Measurements from ENCODE around the gene ADAD2.
A peak's percentile ranks its signal among the peaks of the same experiment; 100 is the strongest.

Gene ADAD2

DNA sequence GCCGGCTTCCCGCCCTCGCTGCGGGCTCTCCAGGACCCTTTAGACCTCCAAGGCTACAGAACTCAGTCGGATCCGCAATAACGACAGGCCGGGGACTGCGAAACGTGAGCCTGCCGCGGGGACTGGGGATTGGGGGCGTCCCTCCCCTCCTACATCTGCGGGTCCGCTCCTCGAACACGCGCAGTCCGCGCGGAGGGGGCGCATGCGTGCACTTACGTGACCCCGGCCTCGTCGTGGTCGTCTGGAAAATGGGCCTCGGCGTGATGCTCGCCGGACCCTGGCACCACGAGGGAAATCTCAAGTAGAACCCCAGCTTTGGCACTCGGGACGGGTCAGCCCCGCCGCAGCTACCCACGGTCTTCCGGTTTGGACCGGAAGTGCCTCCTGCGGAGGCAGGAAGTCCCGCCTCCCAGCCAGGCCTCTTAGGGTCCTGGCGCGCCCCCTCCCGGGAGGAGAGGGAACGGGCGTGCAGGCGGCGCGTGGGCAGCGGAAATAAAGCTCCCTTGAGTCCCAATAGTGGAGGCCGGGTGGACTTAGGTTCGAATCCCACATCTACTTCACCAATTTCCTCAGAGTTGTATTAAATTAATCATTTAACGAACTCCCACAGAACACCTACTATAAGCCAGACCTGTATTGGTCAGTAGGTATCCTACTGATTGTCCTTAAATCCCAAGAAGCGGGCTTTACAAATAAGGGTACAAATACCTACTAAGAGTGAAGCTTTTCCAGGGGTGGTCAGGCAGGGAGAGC lies 4.1 kb upstream of the ADAD2 start, which contains the start of gene TAF1C:
TAF1C (minus strand) TSS at position 373 of the 753 bp plus-strand sequence. CDS start 2,069 bp downstream, outside the sequence.
- DNase-seq (ENCODE audit: insufficient read length, low spot score) (peak; percentile 67), FAIRE-seq (no peak)
- TF ChIP-seq, protein P1, sequence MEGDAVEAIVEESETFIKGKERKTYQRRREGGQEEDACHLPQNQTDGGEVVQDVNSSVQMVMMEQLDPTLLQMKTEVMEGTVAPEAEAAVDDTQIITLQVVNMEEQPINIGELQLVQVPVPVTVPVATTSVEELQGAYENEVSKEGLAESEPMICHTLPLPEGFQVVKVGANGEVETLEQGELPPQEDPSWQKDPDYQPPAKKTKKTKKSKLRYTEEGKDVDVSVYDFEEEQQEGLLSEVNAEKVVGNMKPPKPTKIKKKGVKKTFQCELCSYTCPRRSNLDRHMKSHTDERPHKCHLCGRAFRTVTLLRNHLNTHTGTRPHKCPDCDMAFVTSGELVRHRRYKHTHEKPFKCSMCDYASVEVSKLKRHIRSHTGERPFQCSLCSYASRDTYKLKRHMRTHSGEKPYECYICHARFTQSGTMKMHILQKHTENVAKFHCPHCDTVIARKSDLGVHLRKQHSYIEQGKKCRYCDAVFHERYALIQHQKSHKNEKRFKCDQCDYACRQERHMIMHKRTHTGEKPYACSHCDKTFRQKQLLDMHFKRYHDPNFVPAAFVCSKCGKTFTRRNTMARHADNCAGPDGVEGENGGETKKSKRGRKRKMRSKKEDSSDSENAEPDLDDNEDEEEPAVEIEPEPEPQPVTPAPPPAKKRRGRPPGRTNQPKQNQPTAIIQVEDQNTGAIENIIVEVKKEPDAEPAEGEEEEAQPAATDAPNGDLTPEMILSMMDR (IDR thresholded peaks at IDR 0.05; ENCODE audit: insufficient read depth, missing control alignments) = peak; percentile 86

DNA sequence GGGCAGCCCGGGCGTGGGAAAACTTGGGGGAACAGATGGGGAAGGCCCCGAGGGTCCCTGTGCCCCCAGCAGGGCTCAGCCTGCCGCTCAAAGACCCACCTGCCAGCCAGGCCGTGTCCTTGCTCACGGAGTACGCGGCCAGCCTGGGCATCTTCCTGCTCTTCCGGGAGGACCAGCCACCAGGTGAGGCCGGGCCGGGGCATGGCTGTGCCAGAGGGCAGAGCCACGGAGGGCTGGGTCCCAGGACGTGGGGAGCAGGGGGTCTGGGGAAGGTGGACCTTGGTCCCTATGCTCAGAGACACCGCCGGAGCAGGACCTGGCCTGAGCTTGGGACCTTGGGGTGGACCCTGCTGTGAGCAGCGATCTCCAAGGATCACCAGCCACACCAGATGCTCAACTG lies 509 bp downstream of the ADAD2 start:
- TF ChIP-seq, protein P1 (IDR thresholded peaks at IDR 0.05; ENCODE audit: insufficient read depth, missing control alignments) = no peak
- DNase-seq (ENCODE audit: insufficient read length, low spot score) = no peak
- no peak for FAIRE-seq

DNA sequence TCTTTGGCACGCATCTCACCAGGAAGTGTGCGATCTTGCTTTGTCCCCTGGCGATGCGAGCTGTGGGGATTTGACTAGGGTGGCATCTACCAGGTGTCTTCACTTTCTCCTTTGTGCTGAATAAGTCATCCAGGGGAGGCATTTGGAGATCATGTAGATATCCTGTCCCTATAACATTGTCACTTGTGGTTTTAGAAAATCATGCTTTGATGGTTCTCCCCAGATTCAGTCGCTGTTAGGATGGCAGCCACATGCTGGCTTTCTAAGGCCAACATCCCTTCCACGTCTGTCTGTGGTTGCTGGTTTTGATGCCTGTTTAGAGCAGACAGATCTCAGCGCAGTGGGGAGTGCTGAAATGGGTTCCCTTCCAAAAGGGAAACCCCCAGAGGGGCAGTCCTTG lies 2.5 kb downstream of the ADAD2 start:
- no peak for FAIRE-seq
- no peak for DNase-seq (ENCODE audit: insufficient read length, low spot score)
- TF ChIP-seq, protein P1 (IDR thresholded peaks at IDR 0.05; ENCODE audit: insufficient read depth, missing control alignments) = no peak

DNA sequence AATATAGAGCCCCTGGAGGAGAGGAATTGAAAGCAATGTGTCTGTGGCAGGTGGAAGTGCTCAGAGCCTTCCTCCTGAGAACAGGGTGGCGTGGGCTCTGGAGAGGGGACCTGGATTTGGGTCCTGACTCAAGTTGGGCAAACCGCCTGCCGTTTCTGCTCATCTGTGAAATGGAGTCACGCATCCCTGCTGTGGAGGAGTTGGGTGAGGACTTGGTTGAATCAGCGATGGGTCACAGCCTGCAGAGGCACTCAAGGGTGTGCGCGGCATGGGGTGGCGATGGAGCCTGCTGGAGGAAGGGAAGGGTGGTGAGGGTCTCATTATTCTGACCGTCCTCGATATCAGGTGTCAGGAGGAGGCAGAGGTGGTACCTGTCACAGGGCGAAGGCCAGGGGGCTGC lies 3.1 kb downstream of the ADAD2 start:
- FAIRE-seq (no peak), DNase-seq (ENCODE audit: insufficient read length, low spot score) (no peak)
- TF ChIP-seq, protein P1 (IDR thresholded peaks at IDR 0.05; ENCODE audit: insufficient read depth, missing control alignments) = no peak

DNA sequence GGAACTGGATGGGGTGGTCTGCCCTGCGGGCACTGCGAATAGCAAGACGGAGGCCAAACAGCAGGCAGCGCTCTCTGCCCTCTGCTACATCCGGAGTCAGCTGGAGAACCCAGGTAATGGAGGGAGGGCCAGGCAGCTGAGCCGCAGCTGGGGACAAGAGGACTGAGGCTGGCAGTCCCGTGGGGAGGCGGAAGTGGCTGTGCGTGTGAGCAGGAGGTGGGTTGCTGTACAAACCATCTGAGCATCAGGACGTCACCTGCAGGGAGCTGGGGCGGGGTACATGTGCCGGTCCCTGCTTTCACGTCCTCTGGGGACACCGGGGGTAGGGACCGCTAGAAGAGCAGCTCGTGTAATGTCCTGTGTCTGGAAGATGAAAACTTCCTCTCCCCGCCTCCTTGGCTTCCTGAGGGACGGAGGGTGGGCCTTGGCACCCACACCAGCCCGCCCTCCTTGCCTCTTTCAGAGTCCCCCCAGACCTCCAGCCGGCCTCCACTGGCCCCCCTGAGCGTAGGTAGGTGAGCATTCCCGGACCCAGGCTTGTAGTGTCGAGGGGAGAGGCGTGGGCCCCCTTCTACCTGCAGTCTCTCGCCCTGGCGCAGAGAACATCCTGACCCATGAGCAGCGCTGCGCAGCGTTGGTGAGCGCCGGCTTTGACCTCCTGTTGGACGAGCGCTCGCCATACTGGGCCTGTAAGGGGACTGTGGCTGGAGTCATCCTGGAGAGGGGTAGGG lies 3.7 kb downstream of the ADAD2 start:
- FAIRE-seq (no peak), DNase-seq (ENCODE audit: insufficient read length, low spot score) (no peak)
- TF ChIP-seq, protein P1 (IDR thresholded peaks at IDR 0.05; ENCODE audit: insufficient read depth, missing control alignments) = no peak

DNA sequence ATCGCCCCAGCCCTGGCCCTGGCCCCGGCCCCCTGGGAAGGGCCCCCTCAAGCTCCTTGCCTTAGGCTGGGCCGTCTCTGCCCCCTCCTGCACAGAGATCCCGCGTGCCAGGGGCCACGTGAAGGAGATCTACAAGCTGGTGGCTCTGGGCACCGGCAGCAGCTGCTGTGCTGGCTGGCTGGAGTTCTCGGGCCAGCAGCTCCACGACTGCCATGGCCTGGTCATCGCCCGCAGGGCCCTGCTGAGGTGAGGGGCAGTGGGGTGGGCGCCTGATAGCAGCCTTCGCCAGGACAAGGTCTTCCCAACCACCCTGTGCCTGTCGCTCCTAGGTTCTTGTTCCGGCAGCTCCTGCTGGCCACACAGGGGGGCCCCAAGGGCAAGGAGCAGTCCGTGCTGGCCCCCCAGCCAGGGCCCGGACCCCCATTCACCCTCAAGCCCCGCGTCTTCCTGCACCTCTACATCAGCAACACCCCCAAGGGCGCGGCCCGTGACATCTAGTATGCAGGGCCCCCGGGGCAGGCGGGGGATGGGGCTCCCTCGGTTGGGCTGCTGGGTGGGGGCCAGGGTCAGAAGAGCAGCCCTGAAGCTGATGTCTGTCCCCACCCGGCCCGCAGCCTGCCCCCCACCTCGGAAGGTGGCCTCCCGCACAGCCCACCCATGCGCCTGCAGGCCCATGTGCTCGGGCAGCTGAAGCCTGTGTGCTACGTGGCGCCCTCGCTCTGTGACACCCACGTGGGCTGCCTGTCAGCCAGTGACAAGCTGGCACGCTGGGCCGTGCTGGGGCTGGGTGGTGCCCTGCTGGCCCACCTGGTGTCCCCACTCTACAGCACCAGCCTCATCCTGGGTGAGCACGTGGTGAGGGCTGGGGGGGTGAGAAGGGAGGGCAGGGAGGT lies 4.5 kb downstream of the ADAD2 start:
- no peak for FAIRE-seq
- DNase-seq (ENCODE audit: insufficient read length, low spot score) = no peak
- TF ChIP-seq, protein P1 (IDR thresholded peaks at IDR 0.05; ENCODE audit: insufficient read depth, missing control alignments) = no peak
